DND-41 (cell line): ENCODE measurements around the gene SCD5.

Experiments used
- EZH2 ChIP-seq: IDR thresholded peaks from 3 replicates; pipeline ENCODE4 v1.6.1; 2012; ENCODE audit warnings: borderline replicate concordance, low read depth, mild to moderate bottlenecking, moderate library complexity, low read length, inconsistent platforms; ENCODE audit not compliant: severe bottlenecking
- TF ChIP-seq, protein P1 (sequence below): IDR thresholded peaks from 2 replicates; pipeline ENCODE4 v1.5.1; 2012; ENCODE audit warnings: borderline replicate concordance, low read length, moderate library complexity, mild to moderate bottlenecking; ENCODE audit not compliant: poor library complexity, severe bottlenecking; ENCODE audit errors: extremely low read depth

DNA sequence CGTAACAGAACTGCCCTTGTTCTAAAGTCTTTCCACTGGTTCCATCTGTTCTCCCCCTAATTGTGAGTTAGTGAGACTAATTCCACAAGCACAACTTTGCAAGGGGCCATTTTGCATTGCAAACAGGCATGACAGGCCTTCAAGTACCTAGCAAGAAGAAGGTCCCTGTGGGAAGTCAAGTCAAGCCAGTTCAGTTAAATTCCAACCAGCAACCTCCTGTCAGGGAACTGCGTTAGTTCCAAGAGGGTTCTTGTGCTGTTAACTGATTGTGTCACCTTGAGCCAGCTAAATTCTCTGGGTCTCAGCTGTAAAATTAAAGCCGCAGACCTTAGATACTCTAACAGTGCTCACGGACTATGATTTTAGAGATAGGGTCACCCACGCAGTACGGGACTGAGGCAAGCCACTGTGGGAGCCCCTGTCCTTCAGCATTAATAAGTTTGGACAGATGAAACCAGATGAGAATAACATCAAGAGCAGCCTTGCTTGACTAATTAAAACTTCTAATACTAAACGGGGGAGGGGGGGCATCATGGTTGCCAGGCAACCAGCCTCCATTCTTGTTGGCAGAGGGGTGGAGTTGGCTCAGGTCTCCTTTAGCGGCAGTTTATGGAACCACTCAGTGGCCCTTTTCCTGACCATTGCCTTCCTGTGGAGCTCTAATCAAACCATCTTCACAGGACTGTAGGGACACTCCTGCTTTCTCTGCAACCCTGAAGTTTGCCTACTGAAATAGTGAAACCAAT is 212.7 kb downstream of the SCD5 start:
- TF ChIP-seq, protein P1, sequence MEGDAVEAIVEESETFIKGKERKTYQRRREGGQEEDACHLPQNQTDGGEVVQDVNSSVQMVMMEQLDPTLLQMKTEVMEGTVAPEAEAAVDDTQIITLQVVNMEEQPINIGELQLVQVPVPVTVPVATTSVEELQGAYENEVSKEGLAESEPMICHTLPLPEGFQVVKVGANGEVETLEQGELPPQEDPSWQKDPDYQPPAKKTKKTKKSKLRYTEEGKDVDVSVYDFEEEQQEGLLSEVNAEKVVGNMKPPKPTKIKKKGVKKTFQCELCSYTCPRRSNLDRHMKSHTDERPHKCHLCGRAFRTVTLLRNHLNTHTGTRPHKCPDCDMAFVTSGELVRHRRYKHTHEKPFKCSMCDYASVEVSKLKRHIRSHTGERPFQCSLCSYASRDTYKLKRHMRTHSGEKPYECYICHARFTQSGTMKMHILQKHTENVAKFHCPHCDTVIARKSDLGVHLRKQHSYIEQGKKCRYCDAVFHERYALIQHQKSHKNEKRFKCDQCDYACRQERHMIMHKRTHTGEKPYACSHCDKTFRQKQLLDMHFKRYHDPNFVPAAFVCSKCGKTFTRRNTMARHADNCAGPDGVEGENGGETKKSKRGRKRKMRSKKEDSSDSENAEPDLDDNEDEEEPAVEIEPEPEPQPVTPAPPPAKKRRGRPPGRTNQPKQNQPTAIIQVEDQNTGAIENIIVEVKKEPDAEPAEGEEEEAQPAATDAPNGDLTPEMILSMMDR = no peak
- no peak for TF ChIP-seq EZH2
